Stomach (tissue), 9 donors: ENCODE results near the gene RASAL2. TPM values are rescaled to one million over a fixed set of nuclear protein-coding genes. Genes with fewer than 3 reads are reported as not detected.

Experiments
- DNase-seq, 2 donors: peaks; one replicate each; pipeline versions ENCODE4 v3.0.0 to v3.0.0-alpha.2; 2013 to 2019
- H3K27ac ChIP-seq, 5 donors: fragments of 200-600 bp in 4 of 5; sonication (generic) in 4 of 5; one replicate each; pipeline ENCODE4 v1.5.1; 2013 to 2019; ENCODE audit warnings: mild to moderate bottlenecking in 1 of 5, moderate library complexity in 1 of 5
- H3K27me3 ChIP-seq, 3 donors: fragments of 200-600 bp; sonication (generic); one replicate each; pipeline ENCODE4 v1.5.1; 2017 to 2019; ENCODE audit warnings: mixed run types in 1 of 3
- H3K36me3 ChIP-seq, 4 donors: fragments of 200-600 bp; sonication (generic); 1 replicate in 3 of 4; 2 replicates in 1 of 4; pipeline ENCODE4 v1.5.1; 2016 to 2019
- H3K4me1 ChIP-seq, 4 donors: fragments of 200-600 bp; sonication (generic); one replicate each; pipeline ENCODE4 v1.5.1; 2016 to 2019
- H3K4me3 ChIP-seq, 4 donors: fragments of 200-600 bp; sonication (generic) in 3 of 4; one replicate each; pipeline ENCODE4 v1.5.1; 2016 to 2019; ENCODE audit warnings: mild to moderate bottlenecking in 1 of 4
- H3K9me3 ChIP-seq, 4 donors: fragments of 200-600 bp; sonication (generic); one replicate each; pipeline ENCODE4 v1.5.1; 2016 to 2019
- EP300 ChIP-seq: sonication (generic); formaldehyde crosslinking; IDR thresholded peaks from one replicate; pipeline ENCODE4 v1.6.1; 2017; ENCODE audit warnings: antibody characterized with exemption
- POLR2A ChIP-seq, 4 donors: fragments of 450-650 bp; IDR thresholded peaks; one replicate each; pipeline ENCODE4 v1.6.1; 2016; ENCODE audit warnings: antibody characterized with exemption in 4 of 4, control low read depth in 2 of 4, mild to moderate bottlenecking in 1 of 4, moderate library complexity in 1 of 4
- POLR2AphosphoS5 ChIP-seq, 3 donors: sonication (generic); formaldehyde crosslinking; IDR thresholded peaks; one replicate each; pipeline ENCODE4 v1.6.1; 2016; ENCODE audit warnings: antibody characterized with exemption in 3 of 3
- WGBS, 5 donors: extraction: QIAGEN DNeasy Blood & Tissue Kit in 3 of 5; methylation state at CpG; one replicate each; pipeline versions ENCODE4 v1.1.5 to v1.1.7; 2013 to 2018; 5-methylcytosine and 5-hydroxymethylcytosine counted together
- intact Hi-C: fragments of 100-400 bp; cut with DNase I; formaldehyde crosslinking; loops from one replicate; pipeline ENCODE4 v1.15.1; 2023; ENCODE audit warnings: low total_unique reads
- polyA plus RNA-seq, 3 donors: library from polyadenylated mRNA; stranded (reverse); fragments of 200-250 nt; gene quantifications; one replicate each; pipeline ENCODE4 v1.2.3, GENCODE V29; 2013
- total RNA-seq, 5 donors: library from RNA; depleted of rRNA; stranded (reverse); fragments of >200 nt; gene quantifications; one replicate each; pipeline versions ENCODE4 v1.1.0 to v1.2.3, GENCODE V29; 2014 to 2016
- TF ChIP-seq, protein P1 (sequence below), 7 experiments: fragments of 450-650 bp in 4 of 7; fragments of 200-600 bp in 3 of 7; sonication (generic) in 3 of 7; IDR thresholded peaks; one replicate each; pipeline ENCODE4 v1.5.1; 2016 to 2019; ENCODE audit warnings: antibody characterized with exemption in 7 of 7, control low read depth in 2 of 7, mild to moderate bottlenecking in 1 of 7
- donor health status: healthy with polysubstance abuse.
- donor health status: Bipolar disorder and iron deficiency.
- donor health status: healthy.

The RASAL2 gene
- total and polyA plus RNA-seq, 8 donors, result 1.2 to 47.5 (median 14.3) TPM

DNA sequence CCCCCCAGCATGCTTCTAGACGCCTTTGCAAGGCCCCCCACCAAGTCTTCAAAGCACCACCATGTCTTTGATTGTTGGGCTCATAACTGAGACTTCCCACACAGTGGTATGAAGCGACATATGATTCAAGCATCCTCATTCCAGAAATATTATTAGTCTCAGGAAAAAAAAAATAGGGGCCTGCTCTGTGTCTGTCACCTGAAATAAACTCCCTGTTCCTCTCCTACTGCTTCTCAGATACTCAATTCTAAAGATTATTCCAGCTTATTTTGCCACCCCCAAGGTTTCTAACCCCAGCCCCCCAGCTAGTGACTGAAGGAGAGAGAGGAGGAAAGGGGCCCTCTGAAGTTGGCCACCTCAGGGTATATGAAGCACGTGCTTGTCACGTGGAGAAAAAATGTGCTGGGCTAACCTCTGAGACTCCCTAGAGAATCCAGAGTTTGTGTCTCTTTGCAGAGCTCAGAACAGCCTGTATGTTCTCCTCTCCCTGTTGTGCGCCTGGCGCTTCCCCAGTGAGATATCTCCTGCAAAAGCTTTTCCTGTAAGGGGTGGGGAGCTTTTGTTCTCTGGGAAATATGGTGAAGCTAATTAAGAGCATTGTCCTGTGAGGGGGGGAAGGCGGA, 35.9 kb upstream of the RASAL2 start:
- WGBS, 5 donors, result 53 to 64% (median 62%) methylated on average over 7 of the region's 7 CpGs
- Histone ChIP-seq H3K36me3 (no peaks in the 10 kb centered on the region), H3K27ac (peak overlapping the region; percentile 5 to 59 (median 53)), H3K9me3 (no peaks in the 10 kb centered on the region), H3K27me3 (no peaks in the 10 kb centered on the region), H3K4me3 (no peak overlapping the region), H3K4me1 (peaks cover 4 to 38% (median 27%) of the 10 kb centered on the region in 4 donors)
- intact Hi-C loops, result no loop called here
- peak in 1 of 2 donors; percentile 49 for DNase-seq
- TF ChIP-seq POLR2AphosphoS5 (IDR thresholded peaks at IDR 0.05) (no peak), POLR2A (IDR thresholded peaks at IDR 0.05) (no peak), EP300 (no peak)
- TF ChIP-seq, protein P1, sequence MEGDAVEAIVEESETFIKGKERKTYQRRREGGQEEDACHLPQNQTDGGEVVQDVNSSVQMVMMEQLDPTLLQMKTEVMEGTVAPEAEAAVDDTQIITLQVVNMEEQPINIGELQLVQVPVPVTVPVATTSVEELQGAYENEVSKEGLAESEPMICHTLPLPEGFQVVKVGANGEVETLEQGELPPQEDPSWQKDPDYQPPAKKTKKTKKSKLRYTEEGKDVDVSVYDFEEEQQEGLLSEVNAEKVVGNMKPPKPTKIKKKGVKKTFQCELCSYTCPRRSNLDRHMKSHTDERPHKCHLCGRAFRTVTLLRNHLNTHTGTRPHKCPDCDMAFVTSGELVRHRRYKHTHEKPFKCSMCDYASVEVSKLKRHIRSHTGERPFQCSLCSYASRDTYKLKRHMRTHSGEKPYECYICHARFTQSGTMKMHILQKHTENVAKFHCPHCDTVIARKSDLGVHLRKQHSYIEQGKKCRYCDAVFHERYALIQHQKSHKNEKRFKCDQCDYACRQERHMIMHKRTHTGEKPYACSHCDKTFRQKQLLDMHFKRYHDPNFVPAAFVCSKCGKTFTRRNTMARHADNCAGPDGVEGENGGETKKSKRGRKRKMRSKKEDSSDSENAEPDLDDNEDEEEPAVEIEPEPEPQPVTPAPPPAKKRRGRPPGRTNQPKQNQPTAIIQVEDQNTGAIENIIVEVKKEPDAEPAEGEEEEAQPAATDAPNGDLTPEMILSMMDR (IDR thresholded peaks at IDR 0.05), result no peak

GRCh38 chr1:178060789-178061556, 32.9 kb upstream of the RASAL2 start:
- Histone ChIP-seq H3K4me1 (peaks cover 4 to 27% (median 25%) of the 10 kb centered on the region in 4 donors), H3K27me3 (no peaks in the 10 kb centered on the region), H3K9me3 (no peaks in the 10 kb centered on the region), H3K4me3 (no peak overlapping the region), H3K27ac (peak overlapping the region in 1 of 5 donors; percentile 32), H3K36me3 (no peaks in the 10 kb centered on the region)
- DNase-seq, result peak in 1 of 2 donors; percentile 28
- intact Hi-C loops, result no loop called here
- TF ChIP-seq POLR2A (IDR thresholded peaks at IDR 0.05) (no peak), POLR2AphosphoS5 (IDR thresholded peaks at IDR 0.05) (no peak)
- TF ChIP-seq, protein P1 (IDR thresholded peaks at IDR 0.05), result no peak
- 62 to 74% (median 68%) methylated on average over 9 of the region's 9 CpGs for WGBS, 5 donors

DNA sequence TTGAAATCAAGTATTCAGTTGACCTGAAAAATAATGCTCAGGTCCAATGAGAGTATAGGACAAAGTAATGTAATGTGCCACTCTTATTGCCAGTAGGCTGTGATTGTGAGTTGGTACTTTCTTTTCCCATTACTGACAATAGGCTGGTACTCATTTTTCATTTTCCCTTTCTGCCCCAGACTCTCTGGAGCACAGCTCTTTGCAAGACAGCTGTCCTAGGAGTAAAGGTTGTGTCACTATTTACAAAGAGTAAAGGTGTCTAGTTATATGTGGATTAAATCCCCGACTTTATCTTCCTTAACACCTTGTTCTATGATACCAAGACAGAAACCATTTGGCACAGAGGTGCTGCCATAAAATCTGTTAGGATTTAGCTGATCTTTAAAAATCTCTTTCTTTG, 32.3 kb upstream of the RASAL2 start:
- no peak overlapping the region for H3K27ac ChIP-seq
- WGBS, 5 donors, result 22 to 62% (median 43%) methylated on average over 1 of the region's 1 CpG
- no peak for DNase-seq
- no peaks in the 10 kb centered on the region for H3K27me3 ChIP-seq
- peaks cover 4 to 20% (median 19%) of the 10 kb centered on the region in 4 donors for H3K4me1 ChIP-seq
- no peaks in the 10 kb centered on the region for H3K36me3 ChIP-seq
- no peaks in the 10 kb centered on the region for H3K9me3 ChIP-seq
- TF ChIP-seq POLR2AphosphoS5 (IDR thresholded peaks at IDR 0.05) (no peak), EP300 (no peak), POLR2A (IDR thresholded peaks at IDR 0.05) (no peak)
- TF ChIP-seq, protein P1 (IDR thresholded peaks at IDR 0.05), result no peak
- intact Hi-C loops, result no loop called here
- no peak overlapping the region for H3K4me3 ChIP-seq

GRCh38 chr1:178064191-178064821, 29.6 kb upstream of the RASAL2 start:
- 84 to 95% (median 91%) methylated on average over 8 of the region's 8 CpGs for WGBS, 5 donors
- Histone ChIP-seq H3K4me3 (no peak overlapping the region), H3K27ac (no peak overlapping the region), H3K27me3 (no peaks in the 10 kb centered on the region), H3K36me3 (no peaks in the 10 kb centered on the region), H3K9me3 (no peaks in the 10 kb centered on the region), H3K4me1 (peaks cover 0 to 5% (median 2%) of the 10 kb centered on the region in 4 donors)
- intact Hi-C loops, result no loop called here
- TF ChIP-seq EP300 (no peak), POLR2A (IDR thresholded peaks at IDR 0.05) (no peak), POLR2AphosphoS5 (IDR thresholded peaks at IDR 0.05) (no peak)
- TF ChIP-seq, protein P1 (IDR thresholded peaks at IDR 0.05), result no peak
- DNase-seq, result no peak
